Astrocyte of the spinal cord (primary cell): ENCODE measurements around the gene PACSIN2.

Experiments
- DNase-seq: peaks from one replicate; pipeline ENCODE4 v3.0.0; 2011; ENCODE audit warnings: low read depth, low spot score
- H3K4me3 ChIP-seq: 2 replicates; pipeline ENCODE4 v1.5.1; 2011; ENCODE audit warnings: low read depth, mild to moderate bottlenecking, low read length, moderate library complexity
- CTCF ChIP-seq: IDR thresholded peaks from 2 replicates; pipeline ENCODE4 v1.5.1; 2012; ENCODE audit warnings: low read depth, mild to moderate bottlenecking, low read length, inconsistent platforms
- in situ Hi-C: cut with HindIII; loops from 2 replicates; pipeline ENCODE4 v1.10.0; 2017; ENCODE audit warnings: low sequenced_read_pairs

Gene PACSIN2

GRCh38 chr22:42842658-42843370 lies 172.1 kb downstream of the PACSIN2 start:
- no peak overlapping the region for H3K4me3 ChIP-seq
- in situ Hi-C loops: no loop called here
- no peak for DNase-seq
- TF ChIP-seq CTCF: no peak

GRCh38 chr22:42841444-42841843 lies 173.5 kb downstream of the PACSIN2 start:
- in situ Hi-C loops: no loop called here
- DNase-seq: peak; percentile 57
- H3K4me3 ChIP-seq: no peak overlapping the region
- no peak for TF ChIP-seq CTCF

- no peak overlapping the region for H3K4me3 ChIP-seq
- DNase-seq: no peak
- TF ChIP-seq CTCF: no peak
- in situ Hi-C loops: no loop called here
Observed at GRCh38 chr22:42837556-42837955, 177.4 kb downstream of the PACSIN2 start.

GRCh38 chr22:42836026-42836425 lies 178.9 kb downstream of the PACSIN2 start:
- in situ Hi-C loops: no loop called here
- no peak overlapping the region for H3K4me3 ChIP-seq
- TF ChIP-seq CTCF: no peak
- no peak for DNase-seq

GRCh38 chr22:42834177-42834949 lies 180.6 kb downstream of the PACSIN2 start:
- no peak for TF ChIP-seq CTCF
- no peak overlapping the region for H3K4me3 ChIP-seq
- in situ Hi-C loops: no loop called here
- DNase-seq: no peak

GRCh38 chr22:42833104-42833503 lies 181.8 kb downstream of the PACSIN2 start:
- in situ Hi-C loops: no loop called here
- no peak overlapping the region for H3K4me3 ChIP-seq
- no peak for TF ChIP-seq CTCF
- no peak for DNase-seq
